GM19372 (cell line): ENCODE measurements around the gene PLA2G4C.
"Not testable (repeated sequence)": the region's sequence is repeated elsewhere in the genome, so short reads cannot be mapped to it uniquely, and the experiment has no call there.

ENCODE experiments used
- ATAC-seq: cut with Tn5 transposase; IDR thresholded peaks from one replicate; pipeline ENCODE4 v1.9.1; 2021; ENCODE audit warnings: mild to moderate bottlenecking, low read depth, moderate library complexity; ENCODE audit not compliant: unreplicated experiment

The PLA2G4C gene

GRCh38 chr19:48113190-48113917, 2.7 kb upstream of the PLA2G4C start:
- ATAC-seq, result no peak

GRCh38 chr19:48111280-48111679, 663 bp upstream of the PLA2G4C start:
- ATAC-seq, result no peak

GRCh38 chr19:48108997-48109782, 1.4 kb downstream of the PLA2G4C start:
- ATAC-seq, result no peak

GRCh38 chr19:48103922-48104321, 6.7 kb downstream of the PLA2G4C start:
- ATAC-seq, result no peak

- ATAC-seq, result no peak
These were observed 7.5 kb downstream of the PLA2G4C start for GRCh38 chr19:48102870-48103751.

GRCh38 chr19:48095612-48096175, 14.9 kb downstream of the PLA2G4C start:
- ATAC-seq, result no peak

- no peak for ATAC-seq
These were observed 15.8 kb downstream of the PLA2G4C start for GRCh38 chr19:48094855-48095203.

- ATAC-seq, result no peak
These were observed 16.3 kb downstream of the PLA2G4C start for GRCh38 chr19:48094129-48094854.

- not testable (repeated sequence) for ATAC-seq
These were observed 19.4 kb downstream of the PLA2G4C start for GRCh38 chr19:48091111-48091718.

- no peak for ATAC-seq
These were observed 20.3 kb downstream of the PLA2G4C start for GRCh38 chr19:48090281-48090802.

GRCh38 chr19:48088991-48089390, 21.6 kb downstream of the PLA2G4C start:
- ATAC-seq, result not testable (repeated sequence)

- no peak for ATAC-seq
These were observed 24.4 kb downstream of the PLA2G4C start for GRCh38 chr19:48085904-48086864.

GRCh38 chr19:48085076-48085475, 25.5 kb downstream of the PLA2G4C start:
- no peak for ATAC-seq

GRCh38 chr19:48081106-48081505, 29.5 kb downstream of the PLA2G4C start:
- ATAC-seq, result no peak

- not testable (repeated sequence) for ATAC-seq
These were observed 40.3 kb downstream of the PLA2G4C start for GRCh38 chr19:48070177-48070769.

GRCh38 chr19:48069435-48069834, 41.2 kb downstream of the PLA2G4C start:
- no peak for ATAC-seq

GRCh38 chr19:48064509-48064908, 46.1 kb downstream of the PLA2G4C start:
- ATAC-seq, result no peak
